Stimulated activated CD8-positive, alpha-beta memory T cell treated with anti-CD3 and anti-CD28 coated beads, Interleukin-15, amount 100 ng/mL, for 1 hour (primary cell): ENCODE measurements around the gene LAMC3.

Experiments used
- DNase-seq: peaks from one replicate; pipeline ENCODE4 v3.0.0-alpha.2; 2020; ENCODE audit warnings: low read depth

Gene LAMC3

DNA sequence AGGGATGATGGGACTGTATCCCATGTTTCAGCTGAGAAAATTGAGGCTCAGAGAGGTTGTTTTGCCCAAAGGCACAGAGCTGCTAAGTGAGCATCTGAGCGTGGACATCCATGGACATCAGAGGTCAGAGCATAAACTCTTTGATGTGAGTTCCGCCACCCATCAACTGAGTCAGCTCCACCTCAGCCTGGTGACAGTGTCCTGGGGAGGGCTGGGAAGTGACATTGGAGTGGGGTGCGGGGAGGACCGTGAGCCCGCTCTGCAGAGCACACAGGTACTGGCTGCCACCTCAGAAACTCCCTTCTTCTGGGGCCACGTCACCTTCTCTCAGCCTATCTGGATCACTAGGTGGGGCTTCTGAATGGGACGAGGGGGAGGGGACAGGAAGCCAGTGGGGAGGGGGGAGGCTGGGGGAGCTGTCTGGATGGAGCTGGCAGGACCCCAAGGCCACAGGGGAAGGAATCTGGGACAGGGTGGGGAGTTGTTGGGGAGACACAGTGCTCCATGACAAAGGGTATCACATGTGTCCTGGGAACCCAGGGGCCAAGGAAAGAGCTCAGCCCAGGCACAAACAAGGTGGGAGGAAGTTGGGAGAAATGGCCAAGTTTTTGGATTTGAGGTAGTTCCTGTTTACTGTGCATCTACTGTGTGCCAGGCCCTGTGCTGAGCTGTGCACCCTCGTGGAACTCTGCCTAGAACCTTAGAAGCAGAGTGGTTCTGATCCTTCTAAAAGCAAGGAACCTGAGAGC lies 2.5 kb downstream of the LAMC3 start:
- DNase-seq, result no peak

DNA sequence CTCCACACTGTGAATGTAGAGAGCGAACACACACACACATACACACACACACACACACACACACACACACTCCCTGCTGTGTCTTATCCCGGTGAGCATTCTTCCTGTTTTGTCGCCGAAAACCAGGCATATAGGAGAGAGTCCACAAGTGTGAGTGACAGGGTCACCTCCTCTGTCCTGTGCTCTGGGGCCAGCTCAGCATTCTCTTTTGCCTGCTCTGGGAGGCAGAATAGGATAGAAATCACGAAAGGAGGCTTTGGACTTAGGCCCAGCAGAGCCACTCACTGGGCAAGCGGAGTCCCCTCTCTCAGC lies 3.0 kb downstream of the LAMC3 start:
- DNase-seq, result no peak

DNA sequence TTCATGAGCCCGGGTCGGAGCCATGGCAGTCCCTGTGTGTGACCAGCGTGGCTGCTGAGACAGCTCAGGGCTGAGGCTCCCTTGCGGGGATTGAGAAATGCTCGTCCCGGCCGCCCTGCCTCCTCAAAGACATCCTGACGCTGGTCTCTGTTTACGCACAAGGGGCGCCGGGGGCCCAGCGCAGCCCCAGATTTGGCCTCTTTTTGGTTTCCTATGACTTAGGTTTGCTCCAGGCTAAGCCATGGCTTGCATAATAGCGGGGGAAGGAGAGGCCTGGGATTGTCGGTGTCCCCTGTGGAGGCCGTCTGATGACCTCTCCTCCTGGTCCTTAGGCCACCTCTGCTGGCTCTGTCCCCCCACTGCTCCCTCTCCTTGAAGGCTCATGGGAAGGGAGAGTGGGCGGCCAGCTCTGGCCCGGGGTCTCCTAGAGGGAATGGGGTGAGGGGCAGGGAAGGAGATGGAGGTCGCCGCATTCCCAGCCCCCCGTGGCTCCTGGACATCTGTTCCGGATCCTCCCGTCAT lies 3.5 kb downstream of the LAMC3 start:
- DNase-seq, result no peak

DNA sequence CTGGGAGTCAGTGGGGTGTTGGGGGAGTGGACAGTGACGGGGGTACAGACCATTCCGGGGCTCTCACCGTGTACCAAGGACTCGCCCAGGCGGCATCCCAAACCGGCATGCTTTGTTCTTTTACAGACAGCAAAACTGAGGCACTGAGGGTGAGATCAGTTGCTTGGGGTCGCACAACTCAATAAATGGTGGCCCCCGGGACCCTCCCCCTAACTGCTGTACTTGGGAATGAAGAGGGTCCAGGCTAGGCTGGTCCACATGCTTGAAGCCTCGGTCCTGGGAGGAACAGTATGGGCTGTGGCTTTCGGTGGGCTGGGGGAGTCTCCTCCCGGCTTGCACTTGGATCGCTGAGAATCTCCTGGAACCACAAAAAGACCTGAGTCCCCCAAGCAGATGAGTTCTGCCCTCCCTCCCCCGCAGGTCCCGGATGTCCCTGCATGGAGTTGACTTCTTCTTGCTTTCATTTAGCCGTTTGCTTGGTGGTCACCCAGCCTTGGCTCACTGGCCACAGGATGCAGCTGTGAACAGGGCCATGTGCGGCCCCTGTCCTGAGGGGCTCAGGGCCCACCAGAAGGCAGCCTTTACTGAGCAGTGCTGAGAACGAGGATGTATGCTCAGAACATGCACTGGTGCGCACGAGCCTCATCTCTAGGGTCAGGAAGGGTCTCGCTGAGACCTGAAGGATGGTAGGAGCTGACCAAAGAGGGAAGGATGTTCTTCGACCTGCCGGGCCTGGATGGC lies 4.2 kb downstream of the LAMC3 start:
- DNase-seq, result no peak

DNA sequence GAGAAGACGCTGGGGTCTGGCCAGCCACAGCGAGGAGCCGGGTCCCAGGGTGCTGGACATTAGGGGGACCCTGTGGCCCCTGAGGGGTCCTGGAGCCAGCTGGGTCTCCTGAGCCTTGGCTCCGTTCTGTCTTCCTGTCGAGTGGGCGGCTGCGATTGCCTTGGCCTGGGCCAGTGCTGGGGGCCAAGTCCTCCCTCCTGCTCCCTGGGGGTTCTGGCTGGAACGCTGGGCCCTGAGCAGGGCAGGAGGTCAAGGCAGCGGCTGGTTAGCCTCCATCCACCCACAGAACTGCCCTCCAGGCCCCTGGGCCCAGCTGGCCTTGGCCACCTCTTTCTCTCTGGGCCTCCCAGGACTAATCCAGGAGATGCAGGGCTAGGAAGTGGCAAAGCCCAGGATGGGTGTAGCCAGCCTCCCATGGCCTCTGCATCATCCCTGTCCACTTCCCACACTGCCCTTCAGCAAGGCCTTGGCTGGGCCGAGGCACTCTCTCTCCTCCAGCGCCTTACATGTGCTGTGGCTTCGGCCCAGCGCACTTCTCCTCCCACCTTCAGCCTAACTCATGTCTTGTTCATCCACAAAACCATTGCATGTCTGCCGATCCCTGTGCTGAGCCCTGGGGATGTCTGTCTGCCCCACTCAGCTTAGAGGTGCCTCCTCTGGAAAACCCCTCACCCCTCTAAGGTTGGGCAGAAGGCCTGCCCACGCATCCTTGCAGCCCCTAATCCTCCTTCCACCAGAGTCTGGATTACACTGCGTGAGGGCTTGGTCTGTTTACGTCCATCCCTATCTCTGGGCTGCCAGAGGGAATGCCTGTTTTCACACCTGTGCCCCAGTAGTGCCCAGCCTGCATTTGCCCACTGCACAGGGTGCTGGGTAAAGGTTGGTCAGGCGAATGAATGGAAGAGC lies 5.0 kb downstream of the LAMC3 start:
- DNase-seq, result no peak

DNA sequence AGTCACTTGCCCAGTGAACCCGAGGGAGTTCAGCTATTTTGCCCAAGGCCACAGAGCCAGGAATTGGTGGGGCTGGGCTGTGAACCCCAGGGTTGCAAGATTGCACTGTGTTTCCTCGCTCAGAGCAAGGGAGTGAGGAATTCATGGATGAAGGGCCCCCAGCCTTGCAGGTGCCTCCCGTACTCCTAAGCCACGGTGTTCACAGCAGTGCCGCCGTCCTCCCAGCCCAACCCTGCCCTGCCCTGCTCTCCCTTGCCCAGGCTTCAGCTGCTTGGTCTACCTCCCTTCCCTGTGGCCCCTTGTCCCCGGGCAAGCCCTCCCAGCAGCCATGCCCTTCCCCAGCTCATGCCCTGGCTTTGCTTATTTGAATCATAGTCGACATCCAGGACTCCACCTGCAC lies 6.1 kb downstream of the LAMC3 start:
- DNase-seq, result no peak

DNA sequence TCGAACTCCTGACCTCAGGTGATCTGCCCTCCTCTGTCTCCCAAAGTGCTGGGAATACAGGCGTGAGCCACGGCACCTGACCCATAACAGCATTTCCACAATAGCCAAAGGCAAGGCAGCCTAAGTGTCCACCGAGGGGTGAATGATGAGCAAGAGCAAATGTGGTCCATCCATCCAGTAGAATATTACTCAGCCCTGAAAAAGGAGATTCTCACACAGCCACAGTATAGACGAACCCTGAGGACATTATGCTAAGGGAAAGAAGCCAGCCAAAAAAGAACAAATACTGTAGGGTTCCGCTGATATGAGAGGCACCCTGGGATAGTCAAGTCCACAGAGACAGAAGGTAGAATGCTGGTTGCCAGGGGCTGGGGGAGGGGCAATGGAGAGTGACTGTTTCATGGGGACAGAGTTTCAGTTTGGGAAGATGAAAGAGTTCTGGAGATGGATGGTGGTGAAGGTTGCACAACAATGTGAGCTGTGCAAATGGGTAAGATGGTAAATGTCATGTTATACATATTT lies 7.0 kb downstream of the LAMC3 start:
- DNase-seq, result no peak

DNA sequence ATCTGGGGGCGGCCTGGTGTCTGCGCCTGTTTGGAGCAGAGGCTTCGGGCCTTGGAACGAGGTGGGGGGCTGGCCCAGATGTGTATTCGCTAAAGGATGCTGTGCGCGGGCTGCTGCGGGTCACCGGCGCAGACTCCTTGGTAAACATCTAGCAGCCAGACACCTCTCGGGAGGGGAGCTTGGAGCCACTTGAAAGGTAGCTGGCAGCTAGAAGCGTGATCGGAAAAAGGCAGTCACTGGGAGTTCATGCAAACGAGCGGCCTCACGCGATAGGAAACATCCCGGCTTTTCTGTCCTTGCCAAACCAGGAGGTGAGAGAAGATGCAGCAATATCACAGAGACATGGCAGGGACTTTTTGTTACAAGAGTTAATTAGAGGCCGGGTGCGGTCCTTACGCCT lies 8.1 kb downstream of the LAMC3 start:
- no peak for DNase-seq

DNA sequence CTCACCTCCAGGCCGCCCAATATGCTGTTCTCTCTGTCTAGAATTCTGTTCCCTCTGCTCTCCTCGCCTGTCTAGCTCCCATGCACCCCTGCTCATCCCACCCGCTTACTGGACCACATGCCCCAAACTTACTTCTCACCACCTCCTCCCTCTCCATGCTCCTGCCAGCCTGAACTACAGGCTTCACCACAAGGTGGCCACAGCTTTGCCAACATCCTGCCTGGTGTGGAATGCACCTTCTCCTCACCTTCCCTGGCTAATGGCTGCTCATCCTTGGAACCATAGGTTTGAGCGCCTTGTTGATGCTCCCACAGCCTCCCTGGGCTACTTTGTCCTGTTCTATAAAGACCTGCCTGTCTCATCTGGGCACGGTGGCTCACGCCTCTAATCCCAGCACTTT lies 9.6 kb downstream of the LAMC3 start:
- DNase-seq, result no peak

DNA sequence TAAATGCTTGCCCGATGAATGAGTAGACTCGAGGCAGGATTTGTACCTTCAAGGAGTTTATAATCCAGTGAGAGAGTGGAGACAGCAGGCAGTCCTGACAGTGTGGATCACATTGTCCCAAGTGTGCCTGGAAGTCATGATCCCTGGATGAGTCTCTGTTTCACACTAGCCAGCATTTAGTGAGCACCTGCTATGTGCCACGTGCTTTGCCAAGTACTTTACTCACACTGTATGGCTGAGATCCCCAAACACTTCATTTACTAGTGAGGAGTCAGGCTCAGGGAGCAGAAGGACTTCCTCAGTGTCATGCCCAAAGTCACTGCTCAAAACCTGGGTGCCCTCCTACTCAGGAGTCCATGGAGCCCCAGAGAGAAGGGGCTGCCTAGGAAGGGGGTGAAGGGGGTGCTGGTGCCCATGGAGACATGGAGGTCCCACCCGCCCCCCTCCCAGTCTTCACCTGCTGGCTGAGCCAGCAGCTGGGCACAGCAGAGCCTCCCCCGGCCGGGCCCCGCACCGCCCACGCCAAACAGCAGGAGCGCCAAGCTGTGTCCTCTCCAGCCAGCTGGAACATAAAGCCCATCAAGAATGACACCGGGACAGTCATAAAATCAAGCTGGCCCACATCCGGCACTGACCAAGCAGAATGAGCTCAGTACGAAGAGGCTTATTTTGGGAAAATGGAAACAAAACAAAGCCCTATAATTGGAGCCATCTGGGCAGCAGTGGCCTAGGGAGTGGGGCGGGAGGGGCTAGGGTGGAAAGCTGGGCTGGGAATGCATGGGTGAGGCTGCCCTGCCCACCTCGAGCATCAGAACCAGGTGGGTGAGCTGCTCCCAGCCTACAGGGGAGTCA lies 10.6 kb downstream of the LAMC3 start:
- no peak for DNase-seq

DNA sequence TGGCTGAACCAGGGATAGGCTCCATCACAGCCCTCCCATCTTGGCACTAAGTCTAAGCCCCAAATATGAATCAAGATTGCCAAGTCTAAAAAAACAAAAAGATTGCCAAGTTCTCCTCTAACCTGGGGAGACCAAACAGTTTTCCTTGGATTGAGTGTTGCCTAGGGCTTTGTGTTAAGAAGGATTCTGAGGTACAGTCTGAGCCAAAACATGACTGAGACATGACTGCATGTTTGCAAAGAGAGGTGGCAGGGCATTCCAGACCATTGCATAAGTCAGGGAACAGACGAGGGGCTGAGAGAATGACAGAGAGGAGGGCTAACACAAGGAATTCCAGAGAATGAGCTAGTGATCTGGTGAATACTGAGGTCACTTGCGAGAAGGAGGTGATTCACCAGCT lies 11.4 kb downstream of the LAMC3 start:
- DNase-seq, result no peak

DNA sequence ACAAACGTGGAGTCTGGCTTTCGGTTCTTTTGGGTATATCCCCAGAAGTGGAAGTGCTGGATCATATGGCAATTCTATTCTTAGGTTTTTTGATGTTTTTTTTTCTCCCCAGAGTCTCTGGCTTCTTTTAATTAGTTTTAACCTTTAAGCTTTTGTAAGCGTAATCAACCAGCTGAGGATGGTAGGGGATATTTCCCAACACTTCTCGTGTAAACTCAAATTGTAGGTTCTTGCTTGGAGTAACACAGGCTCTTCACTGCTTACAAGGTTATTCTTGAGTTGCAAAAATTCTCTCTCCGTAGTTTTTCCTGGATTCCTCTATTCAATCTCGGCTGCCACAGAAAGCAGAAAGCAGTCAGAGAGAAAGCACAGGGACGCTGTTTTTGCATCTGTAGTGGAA lies 11.9 kb downstream of the LAMC3 start:
- no peak for DNase-seq

DNA sequence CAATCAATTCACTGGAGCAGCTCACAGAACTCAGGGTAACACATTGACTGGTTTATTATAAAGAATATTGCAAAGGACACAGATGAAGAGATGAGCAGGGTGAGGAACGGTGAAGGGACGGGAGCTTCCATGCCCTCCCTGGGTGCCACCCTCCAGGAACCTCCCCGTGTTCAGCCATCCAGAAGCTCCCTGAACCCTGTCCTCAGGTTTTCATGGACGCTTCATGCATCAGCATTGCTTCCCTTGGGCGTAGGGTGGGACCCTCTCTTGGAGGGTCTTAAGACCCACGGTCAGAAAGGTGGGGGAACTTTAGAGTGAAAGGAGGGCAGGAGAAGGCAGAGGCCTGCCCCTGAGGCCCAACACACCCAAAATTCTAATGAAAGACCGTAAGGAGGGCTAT lies 12.8 kb downstream of the LAMC3 start:
- DNase-seq, result no peak

DNA sequence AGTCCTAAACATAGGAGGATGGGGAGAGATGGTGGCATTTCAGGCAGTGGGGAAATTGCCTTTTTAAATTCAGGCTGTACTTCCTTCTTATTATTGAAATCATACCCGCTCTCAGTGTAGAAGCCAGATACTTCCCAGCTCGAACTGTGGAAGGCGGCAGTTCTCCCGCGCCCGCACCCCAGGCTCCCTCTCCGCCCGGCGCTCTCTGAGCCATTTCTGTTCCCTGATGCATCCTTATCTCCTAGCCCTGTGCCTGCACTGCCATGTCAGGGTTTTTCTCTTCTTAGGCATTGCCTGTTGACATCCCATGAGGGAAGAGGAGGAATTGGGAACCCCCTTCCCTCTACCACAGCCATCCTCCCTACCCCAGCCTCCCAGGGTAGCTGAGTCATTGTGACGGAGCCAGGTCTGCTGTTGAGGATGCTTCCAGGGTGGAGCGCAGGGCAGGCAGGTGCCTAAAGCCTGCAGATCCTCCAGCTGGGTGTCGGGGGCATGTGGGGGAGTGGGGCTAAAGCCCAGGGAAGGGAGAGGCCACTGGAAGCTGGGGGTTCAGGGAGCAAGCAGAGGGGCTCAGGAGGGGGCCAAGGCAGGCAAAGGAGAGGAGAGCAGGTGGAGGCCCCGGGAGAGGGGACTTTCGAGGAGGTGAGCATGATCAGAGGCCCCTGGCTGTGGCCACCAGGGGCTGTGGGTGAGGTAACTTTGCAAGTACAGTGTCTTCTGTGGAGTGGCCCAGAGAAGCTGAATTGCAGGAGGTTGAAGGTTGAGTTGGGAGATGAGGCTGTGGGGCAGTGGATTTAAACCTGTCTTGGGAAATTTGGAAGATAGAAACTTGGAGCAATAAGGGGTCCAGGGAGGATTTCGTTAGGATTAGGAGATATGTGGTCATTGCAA lies 16.2 kb downstream of the LAMC3 start:
- no peak for DNase-seq

DNA sequence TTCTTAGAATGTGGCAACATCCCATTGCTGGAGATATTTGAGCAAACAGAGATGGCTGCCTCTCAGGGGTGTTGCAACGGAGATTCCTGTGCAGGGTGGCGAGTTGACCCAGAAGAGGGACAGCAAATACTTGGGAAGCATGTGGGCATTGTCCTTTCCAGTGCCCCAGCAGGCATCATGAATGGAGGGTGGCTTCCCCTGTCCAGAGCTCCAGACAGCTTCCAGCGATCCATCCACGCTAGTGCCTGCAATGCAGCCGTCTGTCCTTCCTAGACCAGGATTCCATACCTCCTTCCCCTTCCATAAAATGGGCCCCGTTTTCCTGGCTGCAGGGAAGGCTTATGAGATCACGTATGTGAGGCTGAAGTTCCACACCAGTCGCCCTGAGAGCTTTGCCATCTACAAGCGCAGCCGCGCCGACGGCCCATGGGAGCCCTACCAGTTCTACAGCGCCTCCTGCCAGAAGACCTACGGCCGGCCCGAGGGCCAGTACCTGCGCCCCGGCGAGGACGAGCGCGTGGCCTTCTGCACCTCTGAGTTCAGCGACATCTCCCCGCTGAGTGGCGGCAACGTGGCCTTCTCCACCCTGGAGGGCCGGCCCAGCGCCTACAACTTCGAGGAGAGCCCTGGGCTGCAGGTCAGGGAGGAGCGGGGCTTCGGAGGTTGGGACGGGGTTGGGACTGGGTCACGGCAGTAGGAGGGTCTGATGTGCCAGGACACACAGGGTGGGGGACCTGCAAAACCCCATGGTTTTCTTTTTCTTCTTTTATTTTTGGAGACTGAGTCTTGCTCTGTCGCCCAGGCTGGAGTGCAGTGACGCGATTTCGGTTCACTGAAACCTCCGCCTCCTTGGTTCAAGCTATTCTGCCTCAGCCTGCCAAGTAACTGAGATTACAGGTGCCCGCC lies 17.2 kb downstream of the LAMC3 start:
- no peak for DNase-seq

DNA sequence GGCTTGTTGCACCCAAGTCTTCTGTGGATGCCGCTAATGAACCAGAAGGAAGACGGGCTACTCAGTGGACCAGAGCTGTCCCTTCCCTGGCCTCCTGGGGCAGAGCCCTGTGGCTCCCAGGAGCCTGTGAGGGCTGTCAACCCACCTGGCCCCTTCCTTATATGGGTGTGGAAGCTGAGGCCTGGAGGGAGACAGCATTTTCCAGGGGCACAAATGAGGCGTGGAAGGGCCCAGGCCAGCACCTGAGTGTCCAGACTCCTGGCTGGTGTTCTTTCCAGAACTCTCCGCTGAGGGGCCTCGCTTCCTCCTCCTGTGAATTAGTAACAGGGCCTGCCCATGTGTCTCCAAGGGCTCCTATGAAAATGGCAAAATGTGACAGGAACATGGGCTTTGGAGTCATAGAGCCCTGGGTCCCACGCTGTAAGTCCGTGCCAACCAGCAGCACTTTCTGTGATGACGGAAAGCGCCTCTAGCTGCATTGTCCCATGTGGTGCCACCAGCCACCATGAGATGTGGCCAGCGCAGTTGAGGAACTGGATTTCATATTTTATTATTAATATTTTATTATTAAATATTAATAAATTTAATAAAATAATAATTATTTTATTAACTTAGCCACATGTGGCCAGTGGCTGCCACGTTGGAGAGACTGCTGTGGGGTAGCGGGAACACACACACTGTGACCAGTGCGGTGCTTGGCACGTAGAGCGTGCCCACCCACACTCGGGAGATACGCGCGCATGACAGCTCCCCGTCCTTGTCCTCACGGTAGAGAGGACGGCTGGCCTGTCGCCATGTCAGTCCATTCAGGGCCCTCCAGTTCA lies 18.3 kb downstream of the LAMC3 start:
- DNase-seq, result no peak

DNA sequence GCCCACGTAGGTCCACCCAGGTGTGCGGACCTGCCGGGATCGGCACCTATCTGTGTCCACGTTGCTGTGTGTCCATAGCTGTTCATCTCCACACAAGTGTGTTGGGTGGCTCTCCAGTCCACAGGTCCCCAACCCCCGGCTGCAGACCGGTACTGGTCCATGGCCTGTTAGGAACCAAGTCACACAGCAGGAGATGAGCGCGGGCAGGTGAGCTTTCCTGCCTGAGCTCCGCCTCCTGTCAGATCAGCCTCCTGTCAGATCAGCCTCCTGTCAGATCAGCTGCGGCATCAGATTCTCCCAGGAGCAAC lies 18.9 kb downstream of the LAMC3 start:
- no peak for DNase-seq

DNA sequence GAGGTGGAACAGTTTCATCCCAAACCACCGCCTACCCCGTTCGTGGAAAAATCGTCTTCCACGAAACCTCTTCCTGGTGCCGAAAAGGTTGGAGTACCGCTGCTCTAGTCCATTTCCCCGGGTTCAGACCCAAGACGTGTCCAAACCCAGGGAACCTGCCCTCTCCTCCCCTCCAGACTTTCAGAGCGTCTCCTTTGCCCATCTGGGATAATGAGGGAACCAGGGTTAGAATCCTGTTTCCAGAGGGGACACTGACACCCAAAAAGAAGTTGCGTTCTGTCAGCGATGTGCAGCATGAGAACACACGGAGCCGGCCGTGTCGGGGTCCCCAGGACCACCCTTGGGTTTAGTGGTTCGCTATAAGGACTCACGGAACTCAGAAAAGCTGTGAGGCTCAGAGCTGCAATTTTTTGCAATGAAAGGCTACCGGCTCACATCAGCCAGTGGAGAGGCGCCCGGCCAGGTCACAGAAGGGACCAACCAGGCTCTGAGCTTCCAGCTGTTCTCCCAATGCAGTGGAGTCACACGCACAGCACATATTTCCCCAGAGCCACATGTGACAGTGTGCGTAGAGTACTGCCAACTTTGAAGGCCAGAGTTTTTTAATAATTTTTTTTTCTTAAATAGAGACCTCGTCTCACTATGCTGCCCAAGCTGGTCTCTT lies 19.4 kb downstream of the LAMC3 start:
- no peak for DNase-seq
